NCI-H2227 (cell line): Measurements from ENCODE around the gene CHST9.
A peak's percentile ranks its signal among the peaks of the same experiment; 100 is the strongest.
"Not testable (repeated sequence)": the region's sequence is repeated elsewhere in the genome, so short reads cannot be mapped to it uniquely, and the experiment has no call there.

ENCODE experiments used
- DNase-seq: peaks from one replicate; lab custom pipeline; 2025; ENCODE audit not compliant: unreplicated experiment; lab: John Stamatoyannopoulos, UW

Gene CHST9, protein sequence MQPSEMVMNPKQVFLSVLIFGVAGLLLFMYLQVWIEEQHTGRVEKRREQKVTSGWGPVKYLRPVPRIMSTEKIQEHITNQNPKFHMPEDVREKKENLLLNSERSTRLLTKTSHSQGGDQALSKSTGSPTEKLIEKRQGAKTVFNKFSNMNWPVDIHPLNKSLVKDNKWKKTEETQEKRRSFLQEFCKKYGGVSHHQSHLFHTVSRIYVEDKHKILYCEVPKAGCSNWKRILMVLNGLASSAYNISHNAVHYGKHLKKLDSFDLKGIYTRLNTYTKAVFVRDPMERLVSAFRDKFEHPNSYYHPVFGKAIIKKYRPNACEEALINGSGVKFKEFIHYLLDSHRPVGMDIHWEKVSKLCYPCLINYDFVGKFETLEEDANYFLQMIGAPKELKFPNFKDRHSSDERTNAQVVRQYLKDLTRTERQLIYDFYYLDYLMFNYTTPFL

GRCh38 chr18:27185025-27185763 lies at the start of gene CHST9:
CHST9 (minus strand) TSS chr18:27185308; CDS start chr18:27142809, 42,499 bp downstream.
- DNase-seq: peak; percentile 27

GRCh38 chr18:27232355-27232754 lies 47.2 kb upstream of the CHST9 start:
- not testable (repeated sequence) for DNase-seq

GRCh38 chr18:27231671-27232070 lies 46.6 kb upstream of the CHST9 start:
- DNase-seq: not testable (repeated sequence)

DNA sequence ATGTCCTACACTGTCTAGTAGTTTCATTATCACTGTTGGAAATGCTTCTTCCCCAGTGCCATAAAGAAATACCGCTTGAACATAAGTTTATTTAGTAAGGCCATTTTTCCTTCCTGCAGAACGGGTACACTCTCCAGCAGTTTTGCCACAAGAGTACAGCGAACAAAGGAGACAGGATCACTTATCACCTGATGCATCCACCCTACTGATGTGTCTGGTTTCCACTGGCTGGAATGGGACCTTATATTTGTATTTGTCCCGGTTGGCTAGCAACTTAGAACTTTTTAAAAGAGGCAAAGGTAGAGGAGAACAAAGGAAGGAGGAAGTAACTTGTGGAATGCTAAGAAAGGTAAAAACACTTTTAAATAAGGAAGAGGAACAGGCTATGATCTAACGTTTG lies 46.1 kb upstream of the CHST9 start:
- not testable (repeated sequence) for DNase-seq

DNA sequence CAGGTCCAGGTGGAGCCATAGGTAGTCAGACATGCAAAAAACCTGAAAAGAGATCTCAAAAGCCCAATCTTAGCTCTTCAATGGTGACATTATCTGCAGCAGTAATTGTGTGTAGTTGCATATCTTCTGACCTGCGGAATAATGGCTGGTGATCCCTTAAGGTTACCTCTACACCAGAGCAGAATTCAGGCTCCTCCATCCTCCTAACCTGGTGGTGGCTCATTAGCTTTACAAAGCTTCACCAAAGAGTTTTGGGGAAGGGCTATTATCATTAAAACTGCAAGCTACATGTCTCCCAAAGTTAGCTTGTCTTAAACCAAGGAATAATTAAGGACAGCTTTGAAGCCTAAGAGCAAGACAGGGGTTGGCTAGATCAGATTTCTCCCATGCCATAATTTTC lies 42.6 kb upstream of the CHST9 start:
- no peak for DNase-seq

GRCh38 chr18:27226556-27227075 lies 41.5 kb upstream of the CHST9 start:
- DNase-seq: no peak

GRCh38 chr18:27225947-27226481 lies 40.9 kb upstream of the CHST9 start:
- no peak for DNase-seq

- no peak for DNase-seq
Observed at GRCh38 chr18:27223526-27224291, 38.6 kb upstream of the CHST9 start.

- no peak for DNase-seq
Observed at GRCh38 chr18:27214831-27215230, 29.7 kb upstream of the CHST9 start.

DNA sequence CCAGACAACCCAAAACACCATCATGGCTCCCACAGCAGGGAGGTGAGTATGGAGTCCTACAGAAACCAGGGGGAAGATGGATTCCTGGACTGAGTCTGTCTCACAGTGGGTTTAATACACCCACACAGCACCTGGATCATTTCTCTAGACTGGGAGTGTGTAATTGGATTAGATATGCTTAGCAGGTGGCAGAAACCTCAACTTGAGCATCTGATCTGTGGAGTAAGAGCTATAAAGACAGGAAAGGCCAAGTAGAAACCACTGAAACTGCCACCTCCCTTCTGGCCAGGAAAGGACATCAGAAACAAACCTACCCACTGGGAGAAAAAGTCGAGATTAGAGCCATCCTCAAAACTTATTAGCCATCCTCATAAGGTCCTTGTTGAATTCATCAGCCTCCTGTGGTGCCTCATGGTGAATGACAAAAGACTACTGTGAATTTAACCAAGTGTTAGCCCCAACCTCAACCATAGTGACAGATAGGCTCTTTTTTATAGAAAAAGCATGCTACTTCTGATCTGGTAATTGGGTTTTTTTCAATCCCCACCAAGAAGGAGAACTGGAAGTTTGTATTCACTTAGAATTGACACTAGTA lies 28.1 kb upstream of the CHST9 start:
- no peak for DNase-seq

DNA sequence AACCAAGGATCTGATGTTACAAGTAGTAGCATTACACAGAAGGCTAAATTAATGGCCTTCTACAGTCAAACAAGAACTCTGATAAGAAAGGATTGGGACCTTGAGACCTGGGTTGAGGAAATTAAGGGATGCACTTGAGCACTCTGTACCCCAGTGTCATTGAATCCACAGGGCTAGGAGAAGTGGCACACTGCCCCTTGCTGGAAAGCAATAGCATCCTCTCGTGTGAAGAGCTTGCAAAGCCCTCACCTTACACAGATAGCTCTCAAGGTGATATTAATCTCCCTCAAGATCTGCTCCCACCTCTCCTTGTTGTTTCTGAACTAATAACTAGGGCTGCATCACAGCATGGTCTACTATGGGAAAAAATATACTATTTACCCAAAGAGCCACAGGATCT lies 26.5 kb upstream of the CHST9 start:
- no peak for DNase-seq

- DNase-seq: no peak
Observed at GRCh38 chr18:27206411-27206810, 21.3 kb upstream of the CHST9 start.

- no peak for DNase-seq
Observed at GRCh38 chr18:27202741-27203140, 17.6 kb upstream of the CHST9 start.

DNA sequence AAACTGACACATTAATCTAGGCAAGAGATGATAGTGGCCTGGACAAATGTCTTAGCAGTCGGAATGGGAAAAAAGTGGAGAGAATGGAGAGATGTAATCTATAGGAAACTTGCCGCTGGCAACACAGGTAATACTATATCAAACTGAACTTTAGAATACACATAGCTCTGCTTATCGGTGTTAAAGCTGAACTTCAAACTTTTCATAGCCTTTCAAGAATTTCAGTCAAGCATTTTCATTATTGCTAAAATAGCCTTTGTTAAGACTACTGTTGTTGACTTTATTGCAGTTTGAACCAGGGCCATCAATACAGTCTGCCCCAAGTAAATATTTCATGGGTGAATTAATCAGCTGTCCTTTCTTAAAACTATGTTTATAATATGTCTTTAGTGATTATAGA lies 12.9 kb upstream of the CHST9 start:
- no peak for DNase-seq

DNA sequence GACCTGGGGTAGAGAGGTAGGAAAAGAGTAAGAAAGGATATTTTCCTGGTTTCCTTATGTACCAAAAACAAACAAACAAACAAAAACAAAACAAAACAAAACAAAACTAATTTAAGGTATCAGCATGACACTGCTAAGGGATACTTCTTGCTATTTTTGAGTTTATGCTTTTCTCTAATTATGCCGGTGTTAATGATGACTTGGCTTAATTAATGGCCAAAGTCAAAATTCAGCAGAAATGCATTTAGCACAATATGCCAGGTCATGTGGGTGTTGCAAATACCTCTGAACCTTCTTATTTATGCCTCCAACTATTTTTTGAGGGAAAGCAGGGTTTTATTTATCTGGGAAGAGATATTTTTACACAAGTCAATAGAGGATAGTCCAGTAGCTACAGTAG lies 3.2 kb upstream of the CHST9 start:
- DNase-seq: no peak

- DNase-seq: no peak
Observed at GRCh38 chr18:27185897-27186296, 789 bp upstream of the CHST9 start.

- no peak for DNase-seq
Observed at GRCh38 chr18:27184115-27185024, 738 bp downstream of the CHST9 start.

DNA sequence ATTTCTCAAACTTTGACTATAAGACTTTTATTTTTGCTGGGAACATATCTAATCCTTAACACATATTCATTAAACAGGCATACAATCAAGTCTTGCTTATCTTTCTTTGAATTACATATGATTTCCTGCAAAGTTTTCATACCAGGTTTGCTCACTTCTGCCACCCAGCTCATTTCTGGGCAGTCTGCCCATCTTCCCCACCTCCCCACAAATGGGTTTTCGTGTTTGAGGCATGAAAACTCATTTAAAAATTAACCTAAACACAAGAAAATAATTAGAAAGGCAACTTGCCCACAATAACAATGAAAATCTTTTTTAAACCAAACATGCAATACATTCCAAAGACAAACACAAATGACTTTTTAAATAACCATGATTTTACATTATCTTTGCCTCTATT lies 3.4 kb downstream of the CHST9 start:
- no peak for DNase-seq

- DNase-seq: no peak
Observed at GRCh38 chr18:27178424-27178823, 6.7 kb downstream of the CHST9 start.

DNA sequence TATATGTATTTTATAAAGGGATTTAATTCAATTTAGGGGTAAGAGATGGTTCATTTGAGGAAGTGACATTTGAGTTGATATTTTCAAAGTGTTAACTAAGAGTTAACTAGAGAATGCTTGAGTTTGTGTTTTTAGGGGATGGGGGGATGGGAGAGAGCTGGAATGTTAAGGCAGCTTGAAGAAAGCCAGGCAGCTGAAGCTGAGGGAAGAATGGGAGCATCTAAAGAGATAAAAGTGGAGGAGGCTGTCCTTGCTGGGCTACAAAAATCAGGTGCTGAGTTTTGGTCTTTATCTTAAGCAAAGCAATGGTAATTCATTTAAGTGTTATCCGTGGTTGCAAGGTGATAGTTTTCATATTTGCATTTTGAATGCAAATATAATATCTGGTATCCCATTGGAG lies 9.2 kb downstream of the CHST9 start:
- no peak for DNase-seq
